GM12864 (cell line): ENCODE measurements around the gene GPATCH2.

Experiments used
- DNase-seq: peaks from one replicate; pipeline ENCODE4 v3.0.0-alpha.2; 2011; ENCODE audit warnings: low read depth
- H3K4me3 ChIP-seq: 2 replicates; pipeline ENCODE4 v1.5.1; 2011; ENCODE audit warnings: mild to moderate bottlenecking, low read depth, low read length, control low read depth
- CTCF ChIP-seq: IDR thresholded peaks from 2 replicates; pipeline ENCODE4 v1.5.1; 2011; ENCODE audit warnings: low read depth, mild to moderate bottlenecking, moderate library complexity, low read length, control low read depth, inconsistent platforms; ENCODE audit errors: missing control alignments

Gene GPATCH2

DNA sequence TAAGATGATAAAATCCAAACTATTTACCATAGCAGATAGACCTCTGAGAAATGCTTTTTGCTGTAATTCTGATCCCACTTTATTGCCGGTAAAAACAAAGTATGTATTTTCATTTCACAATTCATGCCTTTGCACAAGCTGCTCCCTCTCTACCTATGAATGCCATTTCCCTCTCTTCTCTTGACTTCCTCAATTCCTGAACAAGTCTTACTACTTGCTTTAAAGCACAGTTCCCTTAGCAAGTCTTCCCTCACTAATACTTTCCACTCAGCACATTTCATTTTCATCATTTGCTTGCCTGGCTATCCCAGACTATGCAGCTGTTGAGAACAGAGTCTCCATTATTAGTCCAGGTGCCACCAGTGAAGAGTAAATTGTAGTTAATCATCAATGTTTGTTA is 13.8 kb downstream of the GPATCH2 start:
- TF ChIP-seq CTCF = no peak
- no peak for DNase-seq
- H3K4me3 ChIP-seq = no peak overlapping the region

GRCh38 chr1:217614200-217614712 is 16.6 kb downstream of the GPATCH2 start:
- DNase-seq = no peak
- H3K4me3 ChIP-seq = no peak overlapping the region

DNA sequence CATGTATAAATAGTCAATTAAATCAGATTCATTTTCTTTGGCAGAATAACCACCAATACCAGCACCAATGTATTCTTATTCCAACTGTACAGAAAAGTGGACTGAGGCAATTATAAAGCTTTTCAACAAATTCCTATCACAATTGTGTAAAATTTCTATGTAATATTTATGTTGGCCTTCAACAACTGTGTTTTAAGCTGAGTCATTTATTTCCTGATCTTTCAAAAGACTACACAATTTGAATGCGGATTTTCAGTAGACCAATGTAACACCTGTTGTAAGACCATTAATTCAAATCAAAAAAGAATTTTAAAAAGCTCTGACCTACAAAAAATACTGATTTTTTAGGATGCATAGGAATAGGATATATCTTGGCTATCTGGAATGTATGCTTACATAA is 25.5 kb downstream of the GPATCH2 start:
- TF ChIP-seq CTCF = no peak
- no peak for DNase-seq
- no peak overlapping the region for H3K4me3 ChIP-seq

More at GRCh38 chr1:217614200-217614712, 16.6 kb downstream of the GPATCH2 start:
- TF ChIP-seq CTCF = no peak

DNA sequence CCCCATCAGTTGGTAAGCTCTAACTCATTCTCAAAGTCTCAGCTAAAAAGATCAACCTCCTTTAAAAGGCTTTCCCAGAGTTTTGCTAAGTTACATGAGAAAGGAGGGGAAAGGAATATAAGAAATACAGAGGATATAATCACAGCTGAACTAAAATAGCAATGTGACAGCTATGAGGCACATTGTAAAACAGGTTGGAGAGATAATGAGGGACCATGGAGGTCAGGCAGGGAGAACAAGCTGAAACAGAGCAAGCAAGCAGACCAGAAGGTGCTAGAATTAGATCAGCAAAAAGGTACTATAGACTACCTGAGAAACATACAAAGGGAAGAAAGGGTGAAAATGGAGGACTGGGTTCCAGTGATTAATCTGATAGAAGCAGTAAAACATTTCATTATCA is 28.5 kb downstream of the GPATCH2 start:
- no peak overlapping the region for H3K4me3 ChIP-seq
- no peak for DNase-seq
- no peak for TF ChIP-seq CTCF

GRCh38 chr1:217599154-217599553 is 31.7 kb downstream of the GPATCH2 start:
- H3K4me3 ChIP-seq = no peak overlapping the region
- no peak for DNase-seq
- TF ChIP-seq CTCF = no peak

DNA sequence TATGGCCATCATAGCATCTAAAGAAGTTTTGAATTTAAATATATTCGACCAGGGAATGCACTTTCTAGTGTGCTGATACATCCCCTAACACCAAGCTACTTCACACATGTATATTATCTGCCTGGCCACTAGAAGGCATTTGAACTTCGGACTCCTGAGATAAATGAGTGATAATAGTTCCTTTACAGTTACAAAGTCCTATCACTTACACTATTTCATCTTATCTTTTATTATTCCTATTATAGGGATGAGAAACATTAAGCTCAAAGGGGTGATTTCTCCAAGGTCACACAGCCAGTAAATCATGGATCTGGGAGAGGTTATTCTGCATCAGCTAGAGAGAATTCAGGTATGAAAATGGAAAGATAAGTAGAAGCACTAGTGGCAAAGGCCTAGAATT is 40.3 kb downstream of the GPATCH2 start:
- H3K4me3 ChIP-seq = no peak overlapping the region
- DNase-seq = no peak

More for the DNA sequence above, 40.3 kb downstream of the GPATCH2 start:
- TF ChIP-seq CTCF = no peak
